Rectal smooth muscle tissue (tissue), 1 donor: Measurements from ENCODE around the gene SOX14.

ENCODE experiments used
- H3K27ac ChIP-seq: one replicate; pipeline ENCODE4 v1.7.0; 2013; ENCODE audit warnings: low read depth, low read length, inconsistent platforms
- H3K27me3 ChIP-seq: one replicate; pipeline ENCODE4 v1.7.0; 2013; ENCODE audit warnings: low read length; ENCODE audit not compliant: control insufficient read depth, insufficient read depth
- H3K36me3 ChIP-seq: one replicate; pipeline ENCODE4 v1.7.0; 2013; ENCODE audit warnings: low read length; ENCODE audit not compliant: control insufficient read depth, insufficient read depth
- H3K4me1 ChIP-seq: one replicate; pipeline ENCODE4 v1.7.0; 2013; ENCODE audit warnings: low read length; ENCODE audit not compliant: control insufficient read depth, insufficient read depth
- H3K4me3 ChIP-seq: one replicate; pipeline ENCODE4 v1.7.0; 2013; ENCODE audit warnings: low read length
- H3K9ac ChIP-seq: one replicate; pipeline ENCODE4 v1.7.0; 2013; ENCODE audit warnings: low read length

Gene SOX14

DNA sequence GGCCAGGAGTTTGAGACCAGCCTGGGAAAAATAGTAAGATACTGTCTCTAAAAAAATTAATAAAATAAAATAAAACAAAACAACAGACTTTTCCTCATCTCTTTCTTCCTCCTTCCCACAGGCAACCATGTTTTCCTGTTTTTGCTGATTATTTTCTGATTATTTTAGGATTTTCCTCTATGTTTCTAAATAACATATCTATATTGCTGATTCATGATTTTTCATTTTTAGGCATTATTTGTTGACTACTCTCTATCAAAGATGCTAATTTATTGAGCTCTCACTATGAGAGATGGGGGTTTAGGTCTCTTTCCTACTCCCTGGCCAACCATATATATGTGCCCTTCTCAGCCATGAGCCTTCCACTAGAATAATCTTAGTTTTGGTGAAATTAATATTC is 45.4 kb downstream of the SOX14 start:
- Histone ChIP-seq H3K27ac (no peak overlapping the region), H3K4me1 (no peaks in the 10 kb centered on the region), H3K27me3 (no peaks in the 10 kb centered on the region), H3K4me3 (no peak overlapping the region), H3K9ac (no peak overlapping the region), H3K36me3 (no peaks in the 10 kb centered on the region)

DNA sequence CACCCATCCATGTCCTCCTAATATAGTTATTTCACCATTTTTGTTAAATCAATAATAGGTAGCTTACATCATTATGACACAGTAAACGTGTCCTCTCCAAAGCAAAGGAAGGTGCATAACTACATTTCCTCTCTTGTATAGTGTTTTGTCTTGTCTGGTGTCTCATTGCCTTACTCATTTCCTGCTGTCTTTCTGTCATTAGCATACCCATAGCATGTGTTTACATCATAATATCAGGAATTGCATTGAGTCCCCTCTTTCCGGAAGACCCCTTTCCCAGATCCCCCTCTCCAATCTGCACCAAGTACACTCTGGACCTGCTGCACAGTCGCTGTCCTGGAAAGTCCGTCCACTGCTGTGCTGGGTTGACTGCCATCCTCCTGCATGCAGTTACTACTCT is 47.9 kb downstream of the SOX14 start:
- H3K27ac ChIP-seq: no peak overlapping the region
- no peaks in the 10 kb centered on the region for H3K4me1 ChIP-seq
- no peaks in the 10 kb centered on the region for H3K27me3 ChIP-seq
- H3K4me3 ChIP-seq: no peak overlapping the region
- H3K9ac ChIP-seq: no peak overlapping the region
- no peaks in the 10 kb centered on the region for H3K36me3 ChIP-seq

DNA sequence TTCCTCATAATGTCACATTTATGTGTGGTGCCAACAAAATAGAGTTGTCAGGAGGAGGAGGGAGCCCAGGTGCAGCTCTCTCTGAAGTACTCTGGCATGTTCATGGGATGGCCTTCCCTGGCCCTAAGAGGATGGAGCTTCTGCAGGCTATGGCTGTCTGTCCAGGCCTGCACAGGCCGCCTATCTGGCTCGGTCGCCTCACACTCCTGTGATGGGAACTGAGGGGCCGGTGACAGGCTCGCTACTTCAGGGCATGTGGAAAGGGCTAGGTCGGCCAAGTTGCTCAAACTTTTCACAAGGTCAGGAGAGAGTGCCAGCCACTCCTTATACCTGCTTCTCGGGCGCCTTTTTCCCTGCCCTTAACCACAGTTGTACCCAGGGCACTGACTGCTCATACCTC is 51.1 kb downstream of the SOX14 start:
- Histone ChIP-seq H3K27ac (no peak overlapping the region), H3K9ac (no peak overlapping the region), H3K27me3 (no peaks in the 10 kb centered on the region), H3K4me1 (no peaks in the 10 kb centered on the region), H3K4me3 (no peak overlapping the region), H3K36me3 (no peaks in the 10 kb centered on the region)
